HG02763 (cell line): ENCODE results near the gene RBBP5.
"Not testable (repeated sequence)": the region's sequence is repeated elsewhere in the genome, so short reads cannot be mapped to it uniquely, and the experiment has no call there.

Experiments used
- ATAC-seq: cut with Tn5 transposase; IDR thresholded peaks from one replicate; pipeline ENCODE4 v1.9.1; 2021; ENCODE audit warnings: mild to moderate bottlenecking, moderate library complexity; ENCODE audit not compliant: unreplicated experiment

The RBBP5 gene

GRCh38 chr1:205121660-205122488 is at the start of gene RBBP5:
Gene RBBP5 (minus strand): TSS chr1:205121978. CDS start chr1:205121873, 105 bp downstream.
- peak; percentile 89 for ATAC-seq

- ATAC-seq: no peak
Measured at GRCh38 chr1:205171369-205171768, 49.6 kb upstream of the RBBP5 start.

- no peak for ATAC-seq
Measured at GRCh38 chr1:205170532-205171269, 48.9 kb upstream of the RBBP5 start.

DNA sequence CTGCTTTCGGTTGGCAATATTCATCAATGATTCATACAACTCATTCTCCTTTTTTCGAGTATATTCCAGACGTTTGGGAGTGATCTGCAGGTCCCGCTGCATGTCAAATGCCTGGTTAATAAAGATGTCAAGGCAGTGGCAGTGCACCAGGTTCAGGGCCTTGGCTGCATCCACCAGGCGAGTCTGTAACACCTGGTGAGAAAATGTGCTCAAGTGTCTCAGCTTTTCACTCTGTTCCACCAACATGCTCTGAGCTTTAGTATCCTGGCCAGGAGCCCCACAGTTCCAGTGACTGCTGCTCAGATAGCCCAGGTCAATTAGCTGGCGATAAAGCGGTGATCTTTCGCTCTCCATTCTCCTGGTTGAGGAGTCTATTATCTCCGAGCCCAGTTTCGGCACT is 47.5 kb upstream of the RBBP5 start:
- ATAC-seq: no peak

DNA sequence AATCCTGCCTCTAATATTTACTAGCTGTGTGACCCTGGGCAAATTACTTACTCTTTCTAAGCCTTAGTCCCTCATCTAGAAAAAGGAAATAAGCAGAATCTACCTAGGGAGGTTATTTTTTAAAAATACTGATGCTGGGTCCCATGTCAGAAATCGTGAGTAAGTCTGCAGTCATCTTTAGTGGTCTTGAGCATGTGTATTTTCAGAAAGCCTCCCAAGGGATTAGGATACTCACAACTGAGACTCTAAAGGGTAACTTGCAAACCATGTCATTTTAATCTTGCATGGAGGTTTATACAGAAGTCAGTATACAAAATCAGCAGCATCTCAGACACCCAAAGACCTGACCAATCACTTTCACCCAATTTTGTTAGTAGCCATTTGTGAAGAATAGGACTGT is 46.5 kb upstream of the RBBP5 start:
- ATAC-seq: no peak

GRCh38 chr1:205162301-205162700 is 40.5 kb upstream of the RBBP5 start:
- ATAC-seq: no peak

DNA sequence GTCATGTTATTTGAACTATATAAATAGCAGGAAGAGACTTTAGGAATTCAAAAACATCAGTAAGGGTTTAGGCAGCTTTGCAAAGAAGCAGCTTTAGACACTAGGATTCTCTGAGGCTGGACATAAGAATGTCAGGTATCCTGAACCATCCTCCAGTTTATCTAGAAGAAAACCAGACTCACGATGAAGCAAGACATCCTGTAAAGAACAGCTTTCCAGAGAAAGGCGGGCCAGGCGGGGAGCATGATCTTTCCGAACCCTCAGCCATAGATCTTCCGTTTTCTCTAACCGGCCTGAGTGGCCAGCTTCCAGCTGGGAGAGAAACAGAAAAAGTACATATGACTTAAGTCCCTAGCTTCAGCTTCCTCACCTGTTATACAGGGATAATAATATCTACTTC is 39.3 kb upstream of the RBBP5 start:
- no peak for ATAC-seq

DNA sequence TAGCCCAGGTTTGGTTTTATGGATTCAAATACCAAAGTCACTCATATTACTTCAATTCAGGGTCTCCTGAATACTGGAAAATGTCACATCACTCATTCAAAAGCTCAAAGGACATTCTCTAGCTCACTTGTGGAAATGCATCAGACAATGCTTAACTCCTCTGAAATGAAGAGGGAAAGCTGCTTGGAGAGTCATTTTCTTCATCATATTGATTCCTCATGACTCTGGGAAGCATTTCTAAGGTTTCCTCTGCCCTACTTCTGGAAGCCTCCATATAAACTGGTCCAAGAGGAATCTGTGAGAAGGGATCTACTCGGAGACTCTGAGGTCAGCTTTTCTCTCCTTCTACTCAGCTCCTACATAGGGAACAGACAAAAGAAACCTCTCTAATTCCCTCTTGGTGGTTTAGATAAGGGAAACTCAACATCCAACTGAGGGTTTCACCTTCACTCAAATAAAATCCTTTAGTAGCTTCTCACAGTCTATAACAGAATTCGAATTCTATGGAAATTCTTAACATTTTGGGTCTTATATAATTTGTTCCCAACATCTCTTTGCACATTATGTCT is 36.4 kb upstream of the RBBP5 start:
- ATAC-seq: no peak

GRCh38 chr1:205155665-205156377 is 34.0 kb upstream of the RBBP5 start:
- not testable (repeated sequence) for ATAC-seq

- ATAC-seq: no peak
Measured at GRCh38 chr1:205152505-205152904, 30.7 kb upstream of the RBBP5 start.

DNA sequence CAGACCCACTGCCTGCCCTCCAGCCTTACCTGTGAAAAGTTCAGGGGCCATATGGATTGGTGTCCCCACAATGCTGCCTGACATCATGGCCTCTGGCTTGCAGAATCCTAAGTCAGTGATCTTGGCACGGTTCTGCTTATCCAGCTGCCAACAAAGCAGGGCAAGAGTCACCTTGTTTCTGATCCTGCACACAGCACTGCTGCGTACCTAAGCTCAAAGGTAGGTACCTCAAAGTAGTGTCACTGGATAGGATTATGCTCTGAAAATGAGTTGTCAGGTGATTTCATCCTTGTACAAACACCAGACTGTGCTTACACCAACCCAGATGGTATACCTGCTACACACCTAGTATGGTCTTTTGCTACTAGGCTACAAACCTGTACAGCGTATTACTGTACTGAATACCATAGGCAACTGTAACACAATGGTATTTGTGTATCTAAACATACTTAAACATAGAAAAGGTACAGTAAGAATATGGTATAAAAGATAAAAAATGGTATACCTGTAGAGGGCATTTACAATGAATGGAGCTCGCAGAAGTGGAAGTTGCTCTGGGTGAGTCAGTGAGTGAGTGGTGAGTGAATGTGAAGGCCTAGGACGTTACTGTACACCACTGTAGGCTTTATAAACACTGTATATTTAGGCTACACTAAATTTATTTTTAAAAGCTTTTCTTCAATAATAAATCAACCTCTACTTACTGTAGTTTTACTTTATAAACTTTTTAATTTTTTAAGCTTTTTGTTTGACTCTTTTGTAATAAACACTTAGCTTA is 29.1 kb upstream of the RBBP5 start:
- ATAC-seq: no peak

- ATAC-seq: no peak
Measured at GRCh38 chr1:205147191-205147835, 25.5 kb upstream of the RBBP5 start.

DNA sequence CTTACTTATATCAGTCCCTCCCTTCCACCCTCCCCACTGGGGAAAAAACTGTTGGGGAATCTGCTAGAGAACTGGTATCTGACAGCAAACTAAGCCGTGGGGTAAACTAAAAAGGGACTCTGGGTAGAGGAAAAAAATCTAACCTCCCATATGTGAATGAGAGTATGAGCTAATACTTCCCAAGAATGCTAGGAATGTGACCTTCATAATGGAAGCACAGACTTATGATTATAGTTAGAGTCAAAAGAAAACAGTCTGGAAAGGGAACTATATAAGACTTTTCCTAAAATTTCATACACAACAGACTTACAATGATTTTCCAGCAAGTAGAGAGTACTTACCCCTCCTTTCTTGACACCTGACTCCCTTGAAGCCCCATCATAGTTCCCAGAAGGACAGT is 23.0 kb upstream of the RBBP5 start:
- ATAC-seq: no peak

GRCh38 chr1:205144046-205144720 is 22.4 kb upstream of the RBBP5 start:
- no peak for ATAC-seq

- ATAC-seq: no peak
Measured at GRCh38 chr1:205142102-205142469, 20.3 kb upstream of the RBBP5 start.

DNA sequence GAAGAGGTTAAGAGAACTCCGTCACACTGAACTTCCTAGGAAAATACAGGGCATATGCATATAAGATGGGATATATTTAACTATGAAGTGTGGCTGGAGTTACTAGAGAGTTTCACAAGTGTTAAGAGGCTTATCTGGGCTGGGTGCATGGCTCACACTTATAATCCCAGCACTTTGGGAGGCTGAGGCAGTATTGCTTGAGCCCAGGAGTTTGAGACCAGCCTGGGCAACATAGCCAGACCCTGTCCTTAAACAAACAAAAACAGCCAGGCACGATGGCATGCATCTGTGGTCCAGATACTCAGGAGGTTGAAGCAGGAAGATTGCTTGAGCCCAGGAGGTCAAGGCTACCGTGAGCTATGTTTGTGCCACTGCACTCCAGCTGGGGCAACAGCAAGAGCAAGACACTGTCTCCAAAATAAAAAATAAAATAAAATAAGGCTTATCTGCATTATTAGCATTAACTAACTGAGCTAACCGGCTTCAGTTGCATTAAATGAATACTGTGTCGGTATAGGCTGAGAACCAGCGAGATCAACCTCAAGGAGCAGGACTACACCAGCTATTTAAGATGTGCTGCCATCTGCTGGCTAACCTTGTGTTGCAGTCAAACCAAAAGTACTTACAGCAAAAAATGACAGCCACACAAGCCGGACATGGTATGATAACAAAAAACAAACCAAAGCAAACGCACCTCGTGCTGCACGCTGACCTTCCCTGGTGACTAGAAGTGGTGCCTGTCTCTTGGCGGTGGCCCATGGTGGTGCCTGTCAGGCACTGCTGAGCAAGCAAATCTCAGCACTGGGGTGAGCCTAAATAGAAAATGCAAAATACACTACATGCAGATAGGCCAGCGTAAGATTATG is 19.7 kb upstream of the RBBP5 start:
- ATAC-seq: no peak

GRCh38 chr1:205140113-205140512 is 18.3 kb upstream of the RBBP5 start:
- ATAC-seq: no peak

GRCh38 chr1:205137901-205138300 is 16.1 kb upstream of the RBBP5 start:
- ATAC-seq: no peak

- no peak for ATAC-seq
Measured at GRCh38 chr1:205133287-205133686, 11.5 kb upstream of the RBBP5 start.
